GM12878 (cell line): ENCODE measurements around the gene CCDC91. TPM values are rescaled to one million over a fixed set of nuclear protein-coding genes. Genes with fewer than 3 reads are reported as not detected.

Experiments
- ATAC-seq: fragments of 200-7000 bp; cut with Tn5 transposase; 3 replicates; pipeline ENCODE4 v1.9.1; 2020; ENCODE audit warnings: mild to moderate bottlenecking, moderate library complexity
- BruUV-seq: library from RNA; stranded (reverse); fragments of 400-500 nt; replicated peaks from 2 replicates; lab custom pipeline; 2021; lab: Mats Ljungman, UMichigan
- CTCF ChIA-PET: fragments of 300-600 bp; sonication (Branson Sonifier 250); formaldehyde crosslinking; extraction: SDS; loops from one replicate; lab custom pipeline; 2021; ENCODE audit warnings: inconsistent platforms; lab: Yijun Ruan, JAX
- POLR2A ChIA-PET: fragments of 350-600 bp; formaldehyde crosslinking; extraction: SDS; loops from one replicate; lab custom pipeline; 2021; ENCODE audit warnings: inconsistent platforms; lab: Charles Lee
- RAD21 ChIA-PET: fragments of 300-600 bp; sonication (Branson Sonifier 250); formaldehyde crosslinking; loops from one replicate; lab custom pipeline; 2023; ENCODE audit warnings: antibody characterized with exemption; ENCODE audit not compliant: unreplicated experiment; lab: Charles Lee
- SMC1A ChIA-PET: fragments of 300-600 bp; sonication (Branson Sonifier 250); formaldehyde crosslinking; loops from one replicate; lab custom pipeline; 2023; ENCODE audit not compliant: unreplicated experiment, uncharacterized antibody; lab: Charles Lee
- DNase-seq: peaks from one replicate; pipeline ENCODE4 v3.0.0-alpha.2; 2011; ENCODE audit warnings: low read depth, low spot score
- FAIRE-seq: peaks from 3 replicates; lab custom pipeline; 2011; peaks lifted over from hg19 to GRCh38; lab: Jason Lieb, UNC
- H2AFZ ChIP-seq: 2 replicates; pipeline ENCODE4 v1.6.0; 2011; ENCODE audit warnings: low read depth, low read length, control low read depth; ENCODE audit not compliant: control insufficient read depth
- H3K27ac ChIP-seq: 2 replicates; pipeline ENCODE4 v1.5.1; 2011; ENCODE audit warnings: control low read depth; ENCODE audit not compliant: control insufficient read depth, insufficient read depth
- H3K27me3 ChIP-seq, 2 experiments: replicated peaks in 1 of 2; 2 replicates each; pipeline versions ENCODE4 v1.6.0 to v1.6.1; 2011; ENCODE audit warnings: low read length in 1 of 2; ENCODE audit not compliant: control insufficient read depth in 2 of 2, insufficient read depth in 2 of 2
- H3K36me3 ChIP-seq, 2 experiments: 2 replicates each; pipeline ENCODE4 v1.5.1; 2011; ENCODE audit warnings: low read length in 1 of 2; ENCODE audit not compliant: control insufficient read depth in 2 of 2, insufficient read depth in 2 of 2
- H3K4me1 ChIP-seq: 2 replicates; pipeline ENCODE4 v1.6.1; 2011; ENCODE audit warnings: mild to moderate bottlenecking, low read length, moderate library complexity, mixed read lengths; ENCODE audit not compliant: control insufficient read depth, insufficient read depth
- H3K4me2 ChIP-seq: 2 replicates; pipeline ENCODE4 v1.6.0; 2011; ENCODE audit warnings: control low read depth; ENCODE audit not compliant: control insufficient read depth, insufficient read depth
- H3K4me3 ChIP-seq: fragments of 200-600 bp; sonication (generic); 2 replicates; pipeline ENCODE4 v1.5.1; 2016
- H3K79me2 ChIP-seq: 2 replicates; pipeline ENCODE4 v1.6.0; 2011; ENCODE audit warnings: low read length; ENCODE audit not compliant: control insufficient read depth, insufficient read depth
- H3K9ac ChIP-seq: 2 replicates; pipeline ENCODE4 v1.8.0; 2011; ENCODE audit warnings: low read length, control low read depth, mixed read lengths; ENCODE audit not compliant: control insufficient read depth, insufficient read depth
- H3K9me3 ChIP-seq: replicated peaks from 3 replicates; pipeline ENCODE4 v1.5.1; 2011; ENCODE audit warnings: mild to moderate bottlenecking, low read length; ENCODE audit not compliant: control insufficient read depth, insufficient read depth
- H4K20me1 ChIP-seq: 2 replicates; pipeline ENCODE4 v1.6.0; 2011; ENCODE audit not compliant: control insufficient read depth, insufficient read depth
- BMI1 ChIP-seq: fragments of 450-650 bp; IDR thresholded peaks from 2 replicates; pipeline ENCODE4 v1.6.1; 2016; ENCODE audit warnings: mild to moderate bottlenecking, moderate library complexity, borderline replicate concordance
- FOXK2 ChIP-seq: fragments of 450-650 bp; IDR thresholded peaks from 2 replicates; pipeline ENCODE4 v1.6.1; 2017; ENCODE audit warnings: mild to moderate bottlenecking, moderate library complexity
- GABPA ChIP-seq: IDR thresholded peaks from 2 replicates; pipeline ENCODE4 v1.6.1; 2014; ENCODE audit warnings: antibody characterized with exemption, low read depth, mild to moderate bottlenecking, inconsistent platforms
- MEF2A ChIP-seq: IDR thresholded peaks from 2 replicates; pipeline ENCODE4 v1.6.1; 2011; ENCODE audit warnings: low read depth, mild to moderate bottlenecking, low read length, moderate library complexity; ENCODE audit not compliant: insufficient read depth
- RBBP5 ChIP-seq: fragments of 200-600 bp; sonication (generic); conservative IDR thresholded peaks from 2 replicates; pipeline ENCODE4 v1.6.1; 2016
- ZNF592 ChIP-seq: fragments of 450-650 bp; IDR thresholded peaks from 2 replicates; pipeline ENCODE4 v1.6.1; 2017; ENCODE audit warnings: mild to moderate bottlenecking, moderate library complexity
- WGBS: methylation state at CpG from one replicate; pipeline ENCODE4 v1.1.6; 2016; ENCODE audit warnings: low lambda C conversion rate; ENCODE audit not compliant: insufficient replicate concordance, insufficient coverage; ENCODE audit errors: missing lambda C conversion rate; 5-methylcytosine and 5-hydroxymethylcytosine counted together
- in situ Hi-C: fragments of 300-500 bp; cut with MboI; formaldehyde crosslinking; loops from 9 replicates; pipeline ENCODE4 v1.14.3; 2018; ENCODE audit warnings: mixed read lengths
- intact Hi-C: fragments of 100-400 bp; cut with micrococcal nuclease; formaldehyde crosslinking; loops from one replicate; pipeline ENCODE4 v1.14.2; 2022; ENCODE audit not compliant: unreplicated experiment
- polyA plus RNA-seq, 11 experiments: library from polyadenylated mRNA; depleted of rRNA in 4 of 11; unstranded in 6 of 11; stranded (reverse) in 5 of 11; fragments of >200 nt; fragmentation: Nextera tagmentation in 4 of 11; fragmentation: Illumina TruSeq in 1 of 11; extraction: Ambion mirVana in 4 of 11; extraction: Trizol in 1 of 11; gene quantifications; 1 replicate in 1 of 11; 2 replicates in 10 of 11; pipeline versions ENCODE4 v1.2.1 to v1.2.3, GENCODE V29; 2011 to 2016; ENCODE audit warnings: inconsistent platforms in 2 of 11, missing spikeins in 2 of 11, low read depth in 1 of 11
- total RNA-seq, 4 experiments: library from RNA; depleted of rRNA in 3 of 4; stranded (reverse); fragments of >200 nt in 3 of 4; fragmentation: Illumina TruSeq in 1 of 4; extraction: Trizol in 1 of 4; gene quantifications; 2 replicates each; pipeline versions ENCODE4 v1.2.1 to v1.2.3, GENCODE V29; 2013 to 2021

Gene CCDC91
- total and polyA plus RNA-seq, 10 of the 15 experiments (the other 5 are each of a cell fraction or from before 2014, with no cell fraction given): 6.1 to 24.9 (median 16.5) TPM

GRCh38 chr12:28459481-28459880 is 269.2 kb downstream of the CCDC91 start:
- ChIA-PET SMC1A (interaction anchor here (1.4 to 1.7 kb wide), 2 partner anchors 43 to 75 kb away, joined by 4 read pairs; no protein-coding TSS in a partner anchor), RAD21 (interaction anchor here (0.9 kb wide), 1 partner anchor 83 kb away, joined by 3 read pairs; no protein-coding TSS in a partner anchor), CTCF (interaction anchor here (1.3 kb wide), 1 partner anchor 230 kb away, joined by 3 read pairs; no protein-coding TSS in a partner anchor), POLR2A (no interaction called here)
- no peaks in the 10 kb centered on the region for H3K4me1 ChIP-seq
- H2AFZ ChIP-seq: no peak overlapping the region
- intact Hi-C loops (no loop called here), in situ Hi-C loops (no loop called here)
- H3K4me2 ChIP-seq: no peak overlapping the region
- no peak overlapping the region for H3K4me3 ChIP-seq
- FAIRE-seq (no peak), ATAC-seq (no peak), DNase-seq (no peak)
- no peaks in the 10 kb centered on the region for H4K20me1 ChIP-seq
- no peaks in the 10 kb centered on the region; the same call in 1 of the 3 replicates for H3K9me3 ChIP-seq
- H3K36me3 ChIP-seq: no peaks in the 10 kb centered on the region; a peak in 1 of 4 replicates
- no peak overlapping the region for H3K27ac ChIP-seq
- no peaks in the 10 kb centered on the region for H3K79me2 ChIP-seq
- BruUV-seq: no TSS peak
- TF ChIP-seq BMI1 (no peak), ZNF592 (no peak), RBBP5 (no peak), GABPA (no peak), MEF2A (no peak), FOXK2 (no peak)
- no peaks in the 10 kb centered on the region for H3K27me3 ChIP-seq
- 97% methylated on average over 3 of the region's 3 CpGs for WGBS
- H3K9ac ChIP-seq: no peak overlapping the region
